ENCODE results near the gene KRTAP9-4. TPM values are rescaled to one million over a fixed set of nuclear protein-coding genes. Genes with fewer than 3 reads are reported as not detected.
"Not testable (repeated sequence)": the region's sequence is repeated elsewhere in the genome, so short reads cannot be mapped to it uniquely, and the experiment has no call there.

The KRTAP9-4 gene, protein sequence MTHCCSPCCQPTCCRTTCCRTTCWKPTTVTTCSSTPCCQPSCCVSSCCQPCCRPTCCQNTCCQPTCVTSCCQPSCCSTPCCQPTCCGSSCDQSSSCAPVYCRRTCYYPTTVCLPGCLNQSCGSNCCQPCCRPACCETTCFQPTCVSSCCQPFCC
- total RNA-seq = not detected

DNA sequence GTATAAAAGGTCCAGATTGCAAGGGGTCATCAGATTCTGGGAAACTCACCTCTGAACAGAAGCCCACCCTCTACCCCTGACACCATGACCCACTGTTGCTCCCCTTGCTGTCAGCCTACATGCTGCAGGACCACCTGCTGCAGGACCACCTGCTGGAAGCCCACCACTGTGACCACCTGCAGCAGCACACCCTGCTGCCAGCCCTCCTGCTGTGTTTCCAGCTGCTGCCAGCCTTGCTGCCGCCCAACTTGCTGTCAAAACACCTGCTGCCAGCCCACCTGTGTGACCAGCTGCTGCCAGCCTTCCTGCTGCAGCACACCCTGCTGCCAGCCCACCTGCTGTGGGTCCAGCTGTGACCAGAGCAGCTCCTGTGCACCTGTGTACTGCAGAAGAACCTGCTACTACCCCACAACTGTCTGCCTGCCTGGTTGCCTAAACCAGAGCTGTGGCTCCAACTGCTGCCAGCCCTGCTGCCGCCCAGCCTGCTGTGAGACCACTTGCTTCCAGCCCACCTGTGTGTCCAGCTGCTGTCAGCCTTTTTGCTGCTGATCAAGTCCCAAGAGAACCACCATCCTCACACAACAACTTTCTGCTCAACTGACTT lies at the start of gene KRTAP9-4:
Gene KRTAP9-4 (plus strand): TSS at position 51 of the 604 bp plus-strand sequence. CDS start 34 bp downstream, at position 85.
- H3K9me3 ChIP-seq; H3K4me3 ChIP-seq; DNase-seq (ENCODE audit: extremely low spot score in 2 of 2); H3K27me3 ChIP-seq; H3K4me1 ChIP-seq; H3K36me3 ChIP-seq; H3K27ac ChIP-seq; intact Hi-C loops (cut with DNase I): not testable (repeated sequence)

DNA sequence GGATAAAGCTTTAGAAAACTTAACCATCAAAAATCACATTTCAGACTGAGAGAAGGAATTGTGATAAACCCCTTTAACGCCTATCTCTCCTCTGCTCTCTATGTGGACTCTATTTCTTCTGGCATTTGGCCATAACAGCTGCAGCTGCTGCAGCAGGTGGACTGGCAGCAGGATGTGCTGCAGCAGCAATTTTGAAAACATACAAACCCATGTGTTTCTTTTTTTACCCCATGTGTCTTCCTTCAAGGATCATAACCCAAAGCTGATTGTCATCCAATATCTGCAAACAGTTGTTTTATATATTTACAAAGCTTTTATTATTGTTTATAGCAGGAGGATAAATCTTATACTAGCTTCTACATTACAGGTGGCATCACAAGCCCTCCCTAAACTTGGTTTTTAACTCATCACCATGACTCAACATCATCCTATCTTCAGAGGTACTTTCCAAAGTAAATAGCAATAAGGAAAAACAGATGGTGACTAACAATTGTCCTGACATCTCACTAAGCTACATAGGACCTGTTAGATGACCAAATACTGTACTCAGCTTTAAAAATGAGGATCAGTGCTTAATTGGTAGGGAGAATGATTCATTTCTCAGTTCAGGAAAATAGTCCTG lies 37.5 kb upstream of the KRTAP9-4 start:
- Histone ChIP-seq H3K27ac (no peak overlapping the region), H3K4me1 (peaks cover 6% of the 10 kb centered on the region), H3K9me3 (no peaks in the 10 kb centered on the region), H3K36me3 (no peaks in the 10 kb centered on the region), H3K4me3 (no peak overlapping the region), H3K27me3 (no peaks in the 10 kb centered on the region)
- intact Hi-C loops (cut with DNase I) = no loop called here
- TF ChIP-seq POLR2A (IDR thresholded peaks at IDR 0.05) = no peak
- TF ChIP-seq POLR2AphosphoS5 (IDR thresholded peaks at IDR 0.05; ENCODE audit: insufficient read depth in 1 of 2, low read depth in 1 of 2) = peak in 1 of 2 donors; percentile 63
- TF ChIP-seq, protein P1, sequence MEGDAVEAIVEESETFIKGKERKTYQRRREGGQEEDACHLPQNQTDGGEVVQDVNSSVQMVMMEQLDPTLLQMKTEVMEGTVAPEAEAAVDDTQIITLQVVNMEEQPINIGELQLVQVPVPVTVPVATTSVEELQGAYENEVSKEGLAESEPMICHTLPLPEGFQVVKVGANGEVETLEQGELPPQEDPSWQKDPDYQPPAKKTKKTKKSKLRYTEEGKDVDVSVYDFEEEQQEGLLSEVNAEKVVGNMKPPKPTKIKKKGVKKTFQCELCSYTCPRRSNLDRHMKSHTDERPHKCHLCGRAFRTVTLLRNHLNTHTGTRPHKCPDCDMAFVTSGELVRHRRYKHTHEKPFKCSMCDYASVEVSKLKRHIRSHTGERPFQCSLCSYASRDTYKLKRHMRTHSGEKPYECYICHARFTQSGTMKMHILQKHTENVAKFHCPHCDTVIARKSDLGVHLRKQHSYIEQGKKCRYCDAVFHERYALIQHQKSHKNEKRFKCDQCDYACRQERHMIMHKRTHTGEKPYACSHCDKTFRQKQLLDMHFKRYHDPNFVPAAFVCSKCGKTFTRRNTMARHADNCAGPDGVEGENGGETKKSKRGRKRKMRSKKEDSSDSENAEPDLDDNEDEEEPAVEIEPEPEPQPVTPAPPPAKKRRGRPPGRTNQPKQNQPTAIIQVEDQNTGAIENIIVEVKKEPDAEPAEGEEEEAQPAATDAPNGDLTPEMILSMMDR (IDR thresholded peaks at IDR 0.05) = no peak
- DNase-seq (ENCODE audit: extremely low spot score in 2 of 2) = no peak

DNA sequence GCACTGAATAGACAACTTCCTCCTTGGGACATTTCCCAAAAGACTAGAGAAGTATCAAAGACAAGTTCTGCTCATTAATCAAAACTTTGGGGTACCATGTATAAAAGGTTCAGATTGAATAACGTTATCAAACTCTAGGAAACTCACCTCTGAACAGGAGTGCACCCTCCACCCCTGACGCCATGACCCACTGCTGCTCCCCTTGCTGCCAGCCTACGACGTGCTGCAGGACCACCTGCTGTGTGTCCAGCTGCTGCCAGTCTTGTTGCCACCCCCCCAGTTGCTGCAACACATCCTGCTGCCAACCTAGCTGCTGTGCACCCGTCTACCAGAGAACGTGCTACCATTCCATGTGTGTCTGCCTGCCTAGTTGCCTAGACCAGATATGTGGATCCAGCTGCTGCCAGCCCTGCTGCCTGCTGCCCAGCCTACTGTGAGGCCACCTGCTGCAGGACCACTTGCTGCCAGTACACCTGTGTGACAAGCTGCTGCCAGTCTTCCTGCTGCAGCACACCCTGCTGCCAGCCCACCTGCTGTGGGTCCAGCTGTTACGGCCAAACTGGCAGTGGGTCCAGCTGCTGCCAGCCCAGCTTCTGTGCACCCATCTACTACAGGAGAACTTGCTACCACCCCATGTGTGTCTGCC lies 36.8 kb upstream of the KRTAP9-4 start:
- intact Hi-C loops (cut with DNase I) = no loop called here
- H3K4me3 ChIP-seq = no peak overlapping the region
- H3K36me3 ChIP-seq = no peaks in the 10 kb centered on the region
- peaks cover 6% of the 10 kb centered on the region for H3K4me1 ChIP-seq
- DNase-seq (ENCODE audit: extremely low spot score in 2 of 2) = no peak
- TF ChIP-seq POLR2AphosphoS5 (IDR thresholded peaks at IDR 0.05; ENCODE audit: insufficient read depth in 1 of 2, low read depth in 1 of 2) = no peak
- TF ChIP-seq, protein P1 (IDR thresholded peaks at IDR 0.05) = no peak
- no peak for TF ChIP-seq POLR2A (IDR thresholded peaks at IDR 0.05)
- no peaks in the 10 kb centered on the region for H3K27me3 ChIP-seq
- no peaks in the 10 kb centered on the region for H3K9me3 ChIP-seq
- H3K27ac ChIP-seq = no peak overlapping the region

DNA sequence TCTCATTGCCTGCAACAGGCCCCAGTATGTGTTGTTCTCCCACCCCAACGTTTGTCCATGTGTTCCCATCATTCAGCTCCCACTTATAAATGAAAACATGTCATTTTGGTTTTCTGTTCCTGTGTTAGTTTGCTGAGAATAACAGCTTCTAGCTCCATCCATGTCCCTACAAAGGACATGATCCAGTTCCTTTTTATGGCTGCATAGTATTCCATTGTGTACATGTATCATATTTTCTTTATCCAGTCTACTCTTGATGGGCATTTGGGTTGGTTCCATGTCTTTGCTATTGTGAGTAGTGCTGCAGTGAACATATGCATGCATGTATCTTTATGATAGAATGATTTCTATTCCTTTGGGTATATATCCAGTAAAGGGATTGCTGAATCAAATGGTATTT lies 33.8 kb upstream of the KRTAP9-4 start:
- peaks cover 6% of the 10 kb centered on the region for H3K4me1 ChIP-seq
- no peaks in the 10 kb centered on the region for H3K9me3 ChIP-seq
- H3K27me3 ChIP-seq = no peaks in the 10 kb centered on the region
- TF ChIP-seq POLR2A (IDR thresholded peaks at IDR 0.05) (no peak), POLR2AphosphoS5 (IDR thresholded peaks at IDR 0.05; ENCODE audit: insufficient read depth in 1 of 2, low read depth in 1 of 2) (no peak)
- TF ChIP-seq, protein P1 (IDR thresholded peaks at IDR 0.05) = no peak
- H3K4me3 ChIP-seq = no peak overlapping the region
- no peaks in the 10 kb centered on the region for H3K36me3 ChIP-seq
- intact Hi-C loops (cut with DNase I) = no loop called here
- no peak overlapping the region for H3K27ac ChIP-seq
- no peak for DNase-seq (ENCODE audit: extremely low spot score in 2 of 2)

DNA sequence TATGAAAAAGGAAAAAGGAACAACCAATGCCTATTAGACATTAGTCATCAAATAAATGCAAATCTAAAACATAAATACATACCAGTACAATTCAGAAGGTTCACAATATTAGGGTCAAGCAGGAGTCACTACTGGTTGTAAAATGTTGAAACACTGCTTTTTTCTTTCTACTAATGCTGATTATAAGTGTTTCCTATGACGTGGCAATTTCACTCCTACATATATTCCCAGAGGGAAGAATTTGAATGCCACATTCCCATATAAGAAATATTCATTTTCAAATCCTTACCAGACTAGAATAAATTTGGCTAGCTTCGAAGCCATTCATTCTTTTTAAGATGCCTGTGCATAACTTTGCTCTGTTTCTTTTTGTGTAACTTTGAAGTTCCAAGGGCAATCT lies 25.7 kb upstream of the KRTAP9-4 start:
- DNase-seq (ENCODE audit: extremely low spot score in 2 of 2) = no peak
- TF ChIP-seq POLR2AphosphoS5 (IDR thresholded peaks at IDR 0.05; ENCODE audit: insufficient read depth in 1 of 2, low read depth in 1 of 2) (no peak), POLR2A (IDR thresholded peaks at IDR 0.05) (no peak)
- TF ChIP-seq, protein P1 (IDR thresholded peaks at IDR 0.05) = no peak
- Histone ChIP-seq H3K9me3 (no peaks in the 10 kb centered on the region), H3K4me3 (no peak overlapping the region), H3K36me3 (no peaks in the 10 kb centered on the region), H3K27ac (no peak overlapping the region), H3K4me1 (no peaks in the 10 kb centered on the region), H3K27me3 (no peaks in the 10 kb centered on the region)
- intact Hi-C loops (cut with DNase I) = no loop called here
